CD4-positive, alpha-beta T cell (primary cell): ENCODE measurements around the gene CSRP1. TPM values are rescaled to one million over a fixed set of nuclear protein-coding genes. Genes with fewer than 3 reads are reported as not detected.

Source experiments
- ATAC-seq: fragments of 200-7000 bp; cut with Tn5 transposase; one replicate; pipeline ENCODE4 v1.10.0; 2022; ENCODE audit warnings: mild to moderate bottlenecking; ENCODE audit not compliant: poor library complexity
- CTCF ChIA-PET: fragments of 350-600 bp; sonication (Branson Sonifier 250); formaldehyde crosslinking; loops from one replicate; lab custom pipeline; 2021; ENCODE audit warnings: antibody characterized with exemption, inconsistent platforms; lab: Charles Lee
- POLR2A ChIA-PET: fragments of 350-600 bp; sonication (Branson Sonifier 250); formaldehyde crosslinking; loops from one replicate; lab custom pipeline; 2021; ENCODE audit warnings: antibody characterized with exemption, inconsistent platforms; lab: Charles Lee
- DNase-seq, 14 experiments: peaks; one replicate each; pipeline ENCODE4 v3.0.0-alpha.2; 2013 to 2020; ENCODE audit warnings: mixed read lengths in 2 of 14
- H3K27ac ChIP-seq, 2 donors: one replicate each; pipeline versions ENCODE4 v1.5.1 to v1.7.0; 2013; ENCODE audit warnings: low read length in 2 of 2, low read depth in 1 of 2, mild to moderate bottlenecking in 1 of 2
- H3K27me3 ChIP-seq, 2 experiments: 1 replicate in 1 of 2; 2 replicates in 1 of 2; pipeline versions ENCODE4 v1.6.1 to v1.7.0; 2013; ENCODE audit warnings: low read length in 2 of 2, control low read depth in 1 of 2, mild to moderate bottlenecking in 1 of 2, moderate library complexity in 1 of 2; ENCODE audit not compliant: insufficient read depth in 2 of 2, control insufficient read depth in 1 of 2
- H3K36me3 ChIP-seq: one replicate; pipeline ENCODE4 v1.6.1; 2013; ENCODE audit warnings: low read length, control low read depth; ENCODE audit not compliant: insufficient read depth
- H3K4me1 ChIP-seq: one replicate; pipeline ENCODE4 v1.6.1; 2013; ENCODE audit warnings: low read length, control low read depth; ENCODE audit not compliant: insufficient read depth
- H3K4me3 ChIP-seq: one replicate; pipeline ENCODE4 v1.5.1; 2013; ENCODE audit warnings: mild to moderate bottlenecking, low read length, moderate library complexity
- H3K9me3 ChIP-seq, 2 experiments: 1 replicate in 1 of 2; 2 replicates in 1 of 2; pipeline versions ENCODE4 v1.6.1 to v1.7.0; 2013; ENCODE audit warnings: low read length in 2 of 2, mild to moderate bottlenecking in 2 of 2, control low read depth in 1 of 2, moderate library complexity in 1 of 2; ENCODE audit not compliant: control insufficient read depth in 1 of 2, insufficient read depth in 1 of 2
- H3K27ac Mint-ChIP-seq: one replicate; pipeline ENCODE4 v1.8.0; 2020; ENCODE audit warnings: mixed read lengths
- H3K27me3 Mint-ChIP-seq: one replicate; pipeline ENCODE4 v1.8.0; 2021; ENCODE audit warnings: mixed read lengths
- H3K36me3 Mint-ChIP-seq: one replicate; pipeline ENCODE4 v1.8.0; 2021; ENCODE audit warnings: low read depth, mixed read lengths
- H3K4me1 Mint-ChIP-seq: one replicate; pipeline ENCODE4 v1.8.0; 2021; ENCODE audit warnings: low read depth, mixed read lengths
- H3K4me3 Mint-ChIP-seq: one replicate; pipeline ENCODE4 v1.8.0; 2020; ENCODE audit warnings: mild to moderate bottlenecking, mixed read lengths
- H3K9me3 Mint-ChIP-seq: one replicate; pipeline ENCODE4 v1.8.0; 2020; ENCODE audit warnings: mixed read lengths
- intact Hi-C, 2 experiments: fragments of 100-400 bp; cut with DNase I in 1 of 2; cut with micrococcal nuclease in 1 of 2; formaldehyde crosslinking; loops; one replicate each; pipeline versions ENCODE4 v1.15.1 to v1.9.0; 2023 to 2025; cut with DNase I, micrococcal nuclease
- total RNA-seq, 174 experiments: library from RNA in 2 of 174; stranded (reverse) in 2 of 174; gene quantifications; one replicate each; pipeline ENCODE4 v1.2.3 and lab custom pipeline; 2021 to 2026
- TF ChIP-seq, protein P1 (sequence below): fragments of 200-600 bp; IDR thresholded peaks from one replicate; pipeline ENCODE4 v1.8.0; 2022; ENCODE audit warnings: antibody characterized with exemption, mild to moderate bottlenecking

Gene CSRP1
- total RNA-seq, 2 experiments from 2014 or later = 34.8 to 39.9 TPM

DNA sequence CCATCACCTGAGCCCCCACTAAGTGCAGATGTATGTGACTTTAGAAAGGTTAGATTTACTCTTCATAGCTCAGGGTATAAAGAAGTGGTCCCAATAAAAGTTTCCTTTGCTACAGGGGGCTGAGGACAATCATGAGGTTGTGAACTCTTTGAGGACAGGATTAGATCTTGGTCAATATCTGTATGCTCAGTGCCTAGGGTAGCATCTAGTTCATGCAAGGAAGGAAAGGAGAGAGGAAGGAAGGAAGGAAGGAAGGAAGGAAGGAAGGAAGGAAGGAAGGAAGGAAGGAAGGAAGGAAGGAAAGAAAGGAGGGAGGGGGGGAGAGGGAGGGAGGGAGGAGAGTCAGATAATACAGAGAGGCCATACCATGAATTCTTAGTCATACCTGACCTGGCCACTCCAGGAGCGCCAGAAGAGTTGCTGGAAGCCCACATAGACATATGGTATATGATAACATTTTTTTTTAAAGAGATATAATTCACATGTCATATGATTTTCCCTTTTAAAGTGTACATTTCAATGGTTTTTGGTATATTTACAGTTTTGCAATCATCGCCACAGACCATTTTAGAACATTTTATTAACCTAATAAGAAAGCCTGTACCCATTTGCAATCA lies 9.7 kb upstream of the CSRP1 start:
- no peaks in the 10 kb centered on the region for H3K27me3 ChIP-seq
- Mint-ChIP-seq H3K36me3 (peaks cover 20% of the 10 kb centered on the region), H3K4me1 (peaks cover 5% of the 10 kb centered on the region), H3K27me3 (no peaks in the 10 kb centered on the region), H3K27ac (no peak overlapping the region), H3K4me3 (no peak overlapping the region), H3K9me3 (no peaks in the 10 kb centered on the region)
- peaks cover 4% of the 10 kb centered on the region for H3K36me3 ChIP-seq
- H3K9me3 ChIP-seq = no peaks in the 10 kb centered on the region
- CTCF ChIA-PET = interaction anchor here (8.0 kb wide), 1 partner anchor 37 kb away, joined by 187 read pairs; no protein-coding TSS in a partner anchor
- POLR2A ChIA-PET = no interaction called here
- TF ChIP-seq, protein P1, sequence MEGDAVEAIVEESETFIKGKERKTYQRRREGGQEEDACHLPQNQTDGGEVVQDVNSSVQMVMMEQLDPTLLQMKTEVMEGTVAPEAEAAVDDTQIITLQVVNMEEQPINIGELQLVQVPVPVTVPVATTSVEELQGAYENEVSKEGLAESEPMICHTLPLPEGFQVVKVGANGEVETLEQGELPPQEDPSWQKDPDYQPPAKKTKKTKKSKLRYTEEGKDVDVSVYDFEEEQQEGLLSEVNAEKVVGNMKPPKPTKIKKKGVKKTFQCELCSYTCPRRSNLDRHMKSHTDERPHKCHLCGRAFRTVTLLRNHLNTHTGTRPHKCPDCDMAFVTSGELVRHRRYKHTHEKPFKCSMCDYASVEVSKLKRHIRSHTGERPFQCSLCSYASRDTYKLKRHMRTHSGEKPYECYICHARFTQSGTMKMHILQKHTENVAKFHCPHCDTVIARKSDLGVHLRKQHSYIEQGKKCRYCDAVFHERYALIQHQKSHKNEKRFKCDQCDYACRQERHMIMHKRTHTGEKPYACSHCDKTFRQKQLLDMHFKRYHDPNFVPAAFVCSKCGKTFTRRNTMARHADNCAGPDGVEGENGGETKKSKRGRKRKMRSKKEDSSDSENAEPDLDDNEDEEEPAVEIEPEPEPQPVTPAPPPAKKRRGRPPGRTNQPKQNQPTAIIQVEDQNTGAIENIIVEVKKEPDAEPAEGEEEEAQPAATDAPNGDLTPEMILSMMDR = no peak
- ATAC-seq (no peak), DNase-seq (no peak)
- H3K4me3 ChIP-seq = no peak overlapping the region
- H3K4me1 ChIP-seq = peaks cover 4% of the 10 kb centered on the region
- no peak overlapping the region for H3K27ac ChIP-seq
- intact Hi-C loops = no loop called here

DNA sequence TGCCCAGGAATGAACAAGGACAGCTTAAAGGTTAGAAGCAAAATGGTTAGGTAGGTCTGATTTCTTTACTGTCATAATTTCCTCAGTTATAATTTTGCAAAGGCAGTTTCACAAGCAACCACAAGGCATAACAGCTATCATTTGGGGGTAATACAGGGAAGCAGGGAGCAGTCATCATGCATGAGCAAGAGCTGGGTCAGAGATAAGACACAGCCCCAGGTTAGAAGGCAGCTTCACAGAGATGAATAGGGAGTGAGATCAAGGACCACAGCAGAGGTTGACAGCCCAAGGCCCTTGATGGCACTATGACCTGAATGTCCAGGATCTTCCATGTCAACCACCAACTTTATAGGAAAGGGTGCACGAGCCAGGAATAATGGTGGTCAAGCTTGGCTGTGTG lies 9.0 kb upstream of the CSRP1 start:
- CTCF ChIA-PET = interaction anchor here (0.6 to 8.0 kb wide), 2 partner anchors 36 to 91 kb away, joined by 5 to 187 read pairs; no protein-coding TSS in a partner anchor
- no peaks in the 10 kb centered on the region for H3K27me3 Mint-ChIP-seq

DNA sequence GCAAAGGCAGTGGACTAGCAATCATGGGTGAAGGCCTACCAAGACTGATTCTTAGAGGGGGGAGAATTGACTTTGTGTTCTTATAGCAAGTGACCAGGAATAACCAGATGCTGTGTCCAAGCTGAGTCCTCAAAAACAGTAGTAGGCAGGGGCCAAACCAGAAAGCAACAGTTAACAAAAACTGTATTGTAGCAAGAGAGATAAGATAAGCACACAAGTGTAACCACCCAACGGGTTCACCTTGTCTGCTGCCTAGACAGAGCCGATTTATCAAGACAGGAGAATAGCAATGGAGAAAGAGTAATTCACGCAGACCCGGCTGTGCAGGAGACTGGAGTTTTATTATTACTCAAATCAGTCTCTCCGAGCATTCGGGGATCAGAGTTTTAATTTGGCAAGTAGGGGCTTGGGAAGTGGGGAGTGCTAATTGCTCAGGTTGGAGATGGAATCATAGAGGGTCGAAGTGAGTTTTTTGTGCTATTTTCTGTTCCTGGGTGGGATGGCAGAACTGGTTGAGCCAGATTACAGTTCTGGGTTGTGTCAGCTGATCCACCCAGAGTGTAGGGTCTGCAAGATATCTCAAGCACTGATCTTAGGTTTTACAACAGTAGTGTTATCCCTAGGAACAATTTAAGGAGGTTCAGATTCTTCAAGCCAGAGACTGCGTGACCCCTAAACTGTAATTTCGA lies 8.3 kb upstream of the CSRP1 start:
- Mint-ChIP-seq H3K9me3 (no peaks in the 10 kb centered on the region), H3K36me3 (peaks cover 10% of the 10 kb centered on the region), H3K27me3 (no peaks in the 10 kb centered on the region), H3K4me3 (no peak overlapping the region), H3K4me1 (peaks cover 5% of the 10 kb centered on the region), H3K27ac (no peak overlapping the region)
- no peak overlapping the region for H3K27ac ChIP-seq
- H3K4me3 ChIP-seq = no peak overlapping the region
- ATAC-seq (no peak), DNase-seq (no peak)
- no peaks in the 10 kb centered on the region for H3K27me3 ChIP-seq
- H3K36me3 ChIP-seq = peaks cover 3% of the 10 kb centered on the region
- H3K9me3 ChIP-seq = no peaks in the 10 kb centered on the region
- peaks cover 4% of the 10 kb centered on the region for H3K4me1 ChIP-seq
- TF ChIP-seq, protein P1 = no peak
- CTCF ChIA-PET = interaction anchor here (0.6 to 8.0 kb wide), 2 partner anchors 35 to 90 kb away, joined by 5 to 187 read pairs; no protein-coding TSS in a partner anchor
- intact Hi-C loops = no loop called here
- POLR2A ChIA-PET = no interaction called here

More for the DNA sequence above, 9.0 kb upstream of the CSRP1 start:
- POLR2A ChIA-PET = no interaction called here
- H3K4me1 ChIP-seq = peaks cover 4% of the 10 kb centered on the region
- no peak overlapping the region for H3K4me3 ChIP-seq
- Mint-ChIP-seq H3K4me3 (no peak overlapping the region), H3K9me3 (no peaks in the 10 kb centered on the region), H3K4me1 (peaks cover 5% of the 10 kb centered on the region), H3K27ac (no peak overlapping the region), H3K36me3 (peaks cover 16% of the 10 kb centered on the region)
- ATAC-seq (no peak), DNase-seq (no peak)
- intact Hi-C loops = no loop called here
- no peak overlapping the region for H3K27ac ChIP-seq
- peaks cover 3% of the 10 kb centered on the region for H3K36me3 ChIP-seq
- no peaks in the 10 kb centered on the region for H3K9me3 ChIP-seq
- no peaks in the 10 kb centered on the region for H3K27me3 ChIP-seq
- TF ChIP-seq, protein P1 = no peak
